Measurements from ENCODE around the gene JMJD4. TPM values are rescaled to one million over a fixed set of nuclear protein-coding genes. Genes with fewer than 3 reads are reported as not detected.
A peak's percentile ranks its signal among the peaks of the same experiment; 100 is the strongest.

Gene JMJD4
- total and polyA plus RNA-seq, 9 of the 15 experiments (the other 6 are each of a cell fraction or from before 2014, with no cell fraction given) = 1.4 to 42.6 (median 29.2) TPM

- Histone ChIP-seq H3K9ac (ENCODE audit: insufficient read depth in 1 of 2, low read depth in 2 of 2, low read length in 2 of 2) (peak overlapping the region in 1 of 2 experiments; percentile 90; a peak in 2 of 4 replicates), H3K27me3 (ENCODE audit: control insufficient read depth in 2 of 2, insufficient read depth in 2 of 2, low read length in 2 of 2) (no peaks in the 10 kb centered on the region), H3K27ac (ENCODE audit: extremely low read depth, low read depth, low read length) (no peak overlapping the region), H2AFZ (ENCODE audit: low read depth, low read length) (peak overlapping the region; percentile 76), H3K4me3 (peak overlapping the region; percentile 37), H3K9me1 (ENCODE audit: control insufficient read depth, insufficient read depth, low read length) (no peaks in the 10 kb centered on the region), H3K36me3 (ENCODE audit: control insufficient read depth, insufficient read depth, low read length) (peaks cover 33% of the 10 kb centered on the region; the same call in 2 of the 3 replicates), H4K20me1 (replicated peaks; ENCODE audit: control insufficient read depth, insufficient read depth, low read length) (peaks cover 17% of the 10 kb centered on the region), H3K79me2 (ENCODE audit: control insufficient read depth, insufficient read depth, low read length) (peaks cover 12% of the 10 kb centered on the region), H3K9me3 (replicated peaks; ENCODE audit: control insufficient read depth, insufficient read depth, low read depth, low read length) (0 out of 2 replicates have a peak, but pooled peaks cover 2% of the 10 kb centered on the region), H3K4me2 (ENCODE audit: insufficient read depth, low read length) (peak overlapping the region; percentile 87), H3K4me1 (replicated peaks in 1 of 2; ENCODE audit: control insufficient read depth in 2 of 2, insufficient read depth in 2 of 2, low read length in 2 of 2) (peaks cover 13 to 66% of the 10 kb centered on the region in 2 experiments)
- intact Hi-C loops (cut with micrococcal nuclease) = loop anchor here (1.0 kb wide), 1 partner anchor 248 kb away; no protein-coding TSS in a partner anchor
- DNase-seq (ENCODE audit: extremely low read depth in 1 of 4, low spot score in 3 of 4) (peak in 2 of 4 experiments; percentile 32 to 37), ATAC-seq (peak; percentile 10), FAIRE-seq (no peak)
- in situ Hi-C loops (cut with MboI) = no loop called here
- ChIA-PET CTCF (ENCODE audit: low intra/inter-chr PET ratio) (no interaction called here), POLR2A (interaction anchor here (0.6 to 1.2 kb wide), 3 partner anchors 8 to 222 kb away, joined by 3 to 4 read pairs (median 3); no protein-coding TSS in a partner anchor)
- 5% methylated on average over 6 of the region's 11 CpGs for WGBS (ENCODE audit: insufficient coverage, low coverage, missing lambda C conversion rate)
- BruUV-seq (replicated peaks) = no TSS peak
- no peak for TF ChIP-seq RFX7 (CRISPR knock-in tag; IDR thresholded peaks at IDR 0.05)
- no peak for TF ChIP-seq PKNOX1 (IDR thresholded peaks at IDR 0.05)
- no peak for TF ChIP-seq CBX2 (IDR thresholded peaks at IDR 0.05; ENCODE audit: insufficient read depth, low read length, poor library complexity, severe bottlenecking)
- TF ChIP-seq ZSCAN32 (CRISPR knock-in tag; IDR thresholded peaks at IDR 0.05) = no peak
- TF ChIP-seq GATAD2B (IDR thresholded peaks at IDR 0.05; ENCODE audit: borderline replicate concordance) = no peak
- TF ChIP-seq MCM7 (IDR thresholded peaks at IDR 0.05) = no peak
- no peak for TF ChIP-seq ZNF165 (CRISPR knock-in tag; IDR thresholded peaks at IDR 0.05; ENCODE audit: borderline replicate concordance)
- TF ChIP-seq ZNF507 (tag; conservative IDR thresholded peaks at IDR 0.05) = no peak
- 0 out of 6 replicates have a peak, but pooled peaks of 1 of the 3 experiments have one; percentile 16 for TF ChIP-seq ZBTB11 (CRISPR knock-in tag; IDR thresholded peaks at IDR 0.05)
- TF ChIP-seq FOXO4 (CRISPR knock-in tag; IDR thresholded peaks at IDR 0.05) = no peak
- TF ChIP-seq CBX1 (IDR thresholded peaks at IDR 0.05; ENCODE audit: low read depth) = no peak
- TF ChIP-seq ZBTB49 (CRISPR knock-in tag; IDR thresholded peaks at IDR 0.05; ENCODE audit: borderline replicate concordance) = no peak
- no peak for TF ChIP-seq ZNF76 (CRISPR knock-in tag; IDR thresholded peaks at IDR 0.05; ENCODE audit: borderline replicate concordance)
- no peak for TF ChIP-seq ZNF408 (CRISPR knock-in tag; IDR thresholded peaks at IDR 0.05; ENCODE audit: low read depth)
- no peak for TF ChIP-seq YBX1 (IDR thresholded peaks at IDR 0.05)
Observed at GRCh38 chr1:227728892-227729143, 6.3 kb downstream of the JMJD4 start.
